OCI-LY7 (cell line): ENCODE results near the gene C16orf82.

Experiments used
- CTCF ChIP-seq: fragments of 200-600 bp; sonication (generic); conservative IDR thresholded peaks from 2 replicates; pipeline ENCODE4 v1.5.1; 2014; ENCODE audit warnings: mild to moderate bottlenecking, antibody characterized with exemption, low read length, moderate library complexity, mixed read lengths
- EZH2phosphoT487 ChIP-seq: fragments of 200-600 bp; sonication (generic); IDR thresholded peaks from 2 replicates; pipeline ENCODE4 v1.6.1; 2018; ENCODE audit warnings: low read depth, borderline replicate concordance, mild to moderate bottlenecking, mixed run types, antibody characterized with exemption, low read length, moderate library complexity, mixed read lengths

GRCh38 chr16:27114006-27114405, 47.3 kb downstream of the C16orf82 start:
- TF ChIP-seq CTCF (no peak), EZH2phosphoT487 (no peak)
